Activated CD4-positive, alpha-beta T cell treated with anti-CD3 and anti-CD28 coated beads, Interleukin-2, Interleukin-6, amounts not matched to agents 100 ng/mL and 50 ng/mL, durations not matched to agents 16 hours and 8 hours (primary cell): ENCODE data around the gene ATP2A3.
"Not testable (repeated sequence)": the region's sequence is repeated elsewhere in the genome, so short reads cannot be mapped to it uniquely, and the experiment has no call there.

ENCODE experiments used
- DNase-seq: peaks from one replicate; pipeline ENCODE4 v3.0.0-alpha.2; 2020

ATP2A3 gene

DNA sequence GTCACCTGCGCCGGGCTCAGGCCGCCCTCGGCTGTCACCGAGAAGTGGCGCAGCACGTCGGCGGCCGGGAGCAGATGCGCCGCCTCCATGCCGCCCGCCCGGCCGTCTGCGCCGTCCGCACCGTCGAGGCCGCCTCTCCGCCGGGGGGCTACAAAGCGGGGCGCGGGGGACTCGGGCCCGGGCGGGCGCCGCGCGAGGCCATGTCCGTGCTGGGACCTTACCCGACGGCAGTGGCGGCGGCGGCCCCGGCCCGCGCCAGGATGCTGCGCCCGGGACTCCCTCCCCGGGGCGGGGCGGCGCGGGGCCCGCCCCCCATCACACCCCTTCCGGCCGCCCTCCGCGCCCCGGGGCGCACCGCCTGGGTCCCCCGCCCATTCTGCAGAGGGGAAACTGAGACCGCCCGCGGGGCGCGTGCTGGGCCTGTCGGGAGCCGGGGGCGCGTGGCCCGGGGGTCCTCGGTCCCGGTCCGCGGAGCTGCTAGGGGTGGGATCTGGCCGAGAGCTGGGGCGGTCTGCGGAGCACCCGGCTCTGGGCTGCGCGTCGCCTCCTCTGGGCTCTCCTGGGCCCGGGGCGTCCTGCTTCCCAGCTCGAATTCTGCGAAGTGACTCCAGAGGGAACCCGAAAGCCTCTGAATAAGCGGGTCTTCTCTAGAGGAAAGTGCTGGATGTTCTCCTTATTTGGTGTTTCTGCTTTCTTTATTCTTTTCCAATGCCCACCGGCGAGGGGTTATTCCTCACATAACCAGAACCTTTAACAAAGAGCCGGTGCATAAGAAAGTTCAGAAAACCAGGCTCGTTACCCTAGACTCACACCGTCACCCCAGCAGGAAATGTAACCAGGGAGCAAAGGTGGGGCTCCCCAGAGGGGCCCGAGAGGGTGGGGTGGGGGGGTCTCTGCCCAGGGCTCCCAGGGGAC lies at the start of gene ATP2A3:
TSS of gene ATP2A3 (minus strand) at position 235 of the 915 bp plus-strand sequence. CDS start at position 89, 146 bp downstream.
- peak; percentile 86 for DNase-seq

- no peak for DNase-seq
Measured at GRCh38 chr17:4010754-4011153, 46.5 kb upstream of the ATP2A3 start.

GRCh38 chr17:4009186-4009785 lies 45.0 kb upstream of the ATP2A3 start:
- no peak for DNase-seq

DNA sequence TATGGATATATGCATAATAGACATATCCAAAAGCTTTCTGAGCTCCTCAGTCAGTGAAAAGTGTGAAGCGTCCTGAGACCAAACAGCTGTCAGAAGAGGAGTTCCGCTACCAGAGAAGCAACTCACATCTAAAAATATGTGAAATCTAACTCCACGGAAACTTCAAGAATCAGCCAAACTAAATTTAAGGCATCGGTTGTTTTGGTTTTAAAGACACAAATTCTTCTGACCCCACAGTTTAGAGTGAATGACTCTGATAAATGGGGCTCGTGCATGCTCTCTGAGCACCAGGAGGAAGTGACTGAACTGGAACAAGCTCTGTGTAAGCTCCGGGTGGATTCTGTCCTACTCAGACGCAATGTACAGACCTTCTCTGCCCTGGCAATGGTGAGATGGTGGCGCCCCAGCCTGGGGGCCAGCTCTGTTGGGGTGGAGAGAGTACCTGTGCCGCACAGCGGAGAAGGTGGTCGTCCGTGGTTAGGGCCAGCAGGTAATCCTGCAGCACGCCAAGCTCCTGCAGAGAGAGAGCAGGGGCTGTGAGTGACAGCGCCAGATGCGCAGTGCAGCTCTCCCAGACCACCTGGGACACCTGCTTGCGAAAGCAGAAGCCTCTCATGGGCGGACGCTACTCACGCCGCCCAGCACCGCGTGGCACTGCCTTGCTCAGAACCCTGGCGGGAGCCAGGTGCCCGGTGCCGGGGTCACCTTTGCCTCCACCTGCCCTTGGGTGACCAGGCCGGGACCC lies 44.4 kb upstream of the ATP2A3 start:
- no peak for DNase-seq

DNA sequence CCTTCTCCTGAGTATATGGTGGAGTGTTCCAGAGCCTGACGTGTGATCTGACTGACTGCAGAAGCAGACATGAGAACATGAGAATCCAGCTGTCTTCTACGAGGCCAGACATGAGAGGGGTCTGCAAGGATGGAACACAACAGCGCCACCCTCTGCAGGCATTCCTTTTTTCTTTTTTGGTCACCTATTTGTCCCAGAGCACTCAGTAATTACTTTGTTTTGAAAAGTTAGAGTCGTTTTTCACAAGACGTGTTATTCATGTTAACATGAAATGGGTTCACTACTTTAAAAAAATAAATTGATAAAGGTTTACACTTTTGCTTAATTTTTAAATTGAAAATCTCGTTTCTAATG lies 43.8 kb upstream of the ATP2A3 start:
- DNase-seq: no peak

- no peak for DNase-seq
Measured at GRCh38 chr17:4007346-4008081, 43.3 kb upstream of the ATP2A3 start.

- no peak for DNase-seq
Measured at GRCh38 chr17:4006745-4007211, 42.5 kb upstream of the ATP2A3 start.

- no peak for DNase-seq
Measured at GRCh38 chr17:4006165-4006589, 41.9 kb upstream of the ATP2A3 start.

GRCh38 chr17:4005296-4006164 lies 41.3 kb upstream of the ATP2A3 start:
- no peak for DNase-seq

- peak; percentile 66 for DNase-seq
Measured at GRCh38 chr17:4004517-4005295, 40.5 kb upstream of the ATP2A3 start.

GRCh38 chr17:4003501-4004421 lies 39.5 kb upstream of the ATP2A3 start:
- DNase-seq: no peak

- DNase-seq: no peak
Measured at GRCh38 chr17:4003131-4003500, 38.9 kb upstream of the ATP2A3 start.

DNA sequence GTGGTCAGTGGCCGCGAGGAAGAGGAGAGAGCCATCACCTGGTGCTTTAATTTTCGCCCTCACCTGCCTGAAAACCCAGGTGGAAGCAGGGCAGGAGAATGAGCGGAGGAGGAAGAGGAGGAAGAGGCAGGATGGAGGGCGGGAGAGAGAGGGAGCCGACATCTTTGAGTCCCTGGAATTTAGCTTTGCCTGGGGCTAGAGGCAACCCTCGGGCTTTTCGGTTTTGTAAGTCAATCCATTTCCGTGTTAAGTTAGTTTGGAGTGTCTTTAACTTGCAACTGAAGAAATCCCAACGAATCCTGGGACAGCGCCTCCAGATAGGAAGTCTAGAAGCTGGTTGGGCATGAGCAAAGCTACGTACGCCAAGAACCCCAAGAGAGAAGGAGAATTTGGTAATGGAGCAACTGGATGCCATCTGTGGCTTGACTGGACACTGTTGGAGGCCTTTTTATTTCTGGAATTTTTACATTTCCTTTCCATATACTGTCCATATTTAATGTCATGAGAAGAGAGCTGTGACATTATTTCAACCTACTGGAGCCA lies 36.9 kb upstream of the ATP2A3 start:
- no peak for DNase-seq

GRCh38 chr17:3998436-3998835 lies 34.2 kb upstream of the ATP2A3 start:
- DNase-seq: no peak

- DNase-seq: no peak
Measured at GRCh38 chr17:3995067-3995466, 30.8 kb upstream of the ATP2A3 start.

DNA sequence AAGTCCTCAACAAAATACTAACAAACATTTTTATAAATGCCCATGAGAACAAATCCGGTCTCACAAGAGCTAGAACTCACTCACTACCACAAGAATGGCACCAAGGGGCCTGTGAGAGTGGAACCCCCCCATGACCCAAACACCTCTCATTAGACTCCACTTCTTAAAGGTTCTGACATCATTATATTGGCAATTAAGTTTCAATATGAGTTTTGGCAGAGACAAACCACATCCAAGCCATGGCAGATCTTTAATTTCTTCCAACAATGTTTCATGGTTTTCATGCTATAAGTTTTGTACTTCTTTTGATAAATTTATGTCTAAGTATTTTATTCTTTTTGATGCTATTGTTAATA lies 30.0 kb upstream of the ATP2A3 start:
- DNase-seq: no peak

DNA sequence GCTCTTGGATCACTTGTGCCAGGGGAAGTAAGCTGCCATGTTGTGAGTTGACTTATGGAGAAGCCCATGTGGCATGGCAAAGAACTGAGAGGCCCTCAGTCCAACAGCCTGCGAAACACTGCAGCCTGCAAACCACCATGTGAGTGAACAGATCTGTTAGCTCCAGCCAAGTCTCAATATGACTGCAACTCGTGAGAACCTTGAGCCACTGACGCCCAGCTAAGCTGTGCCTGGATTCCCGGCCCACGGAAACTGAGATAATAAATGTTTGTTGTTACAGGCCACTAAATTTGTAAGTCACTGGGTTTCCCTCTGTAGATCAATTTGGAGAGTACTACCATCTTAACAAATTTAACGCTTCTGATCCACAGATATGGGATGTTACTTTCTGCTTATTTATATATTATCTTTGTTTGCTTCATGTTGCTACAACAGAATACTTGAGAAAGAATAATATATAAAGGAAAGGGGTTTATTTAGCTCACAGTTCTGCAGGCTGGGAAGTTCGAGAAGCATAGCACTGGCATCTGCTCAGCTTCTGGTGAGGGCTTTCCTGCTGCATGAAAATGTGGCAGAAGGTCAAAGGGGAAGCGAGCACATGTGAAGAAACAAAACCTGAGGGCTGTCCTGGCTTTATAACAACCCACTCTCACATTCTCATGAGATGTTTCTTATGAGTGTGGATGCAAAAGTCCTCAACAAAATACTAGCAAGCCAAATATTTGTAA lies 29.4 kb upstream of the ATP2A3 start:
- DNase-seq: no peak

DNA sequence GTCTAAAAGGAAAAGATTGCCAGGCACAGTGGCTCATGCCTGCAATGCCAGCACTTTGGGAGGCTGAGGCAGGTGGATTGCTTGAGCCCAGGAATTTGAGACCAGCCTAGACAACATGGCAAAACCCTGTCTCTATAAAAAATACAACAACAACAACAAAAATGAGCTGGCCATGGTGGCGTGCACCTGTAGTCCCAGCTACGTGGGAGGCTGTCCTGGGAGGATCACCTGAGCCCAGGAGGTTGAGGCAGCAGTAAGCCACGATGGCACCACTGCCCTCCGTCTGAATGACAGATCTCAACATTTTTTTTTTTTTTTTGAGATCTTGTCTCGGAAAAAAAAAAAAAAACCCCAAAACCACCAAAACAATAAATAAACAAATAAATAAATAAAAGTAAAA lies 28.1 kb upstream of the ATP2A3 start:
- no peak for DNase-seq

DNA sequence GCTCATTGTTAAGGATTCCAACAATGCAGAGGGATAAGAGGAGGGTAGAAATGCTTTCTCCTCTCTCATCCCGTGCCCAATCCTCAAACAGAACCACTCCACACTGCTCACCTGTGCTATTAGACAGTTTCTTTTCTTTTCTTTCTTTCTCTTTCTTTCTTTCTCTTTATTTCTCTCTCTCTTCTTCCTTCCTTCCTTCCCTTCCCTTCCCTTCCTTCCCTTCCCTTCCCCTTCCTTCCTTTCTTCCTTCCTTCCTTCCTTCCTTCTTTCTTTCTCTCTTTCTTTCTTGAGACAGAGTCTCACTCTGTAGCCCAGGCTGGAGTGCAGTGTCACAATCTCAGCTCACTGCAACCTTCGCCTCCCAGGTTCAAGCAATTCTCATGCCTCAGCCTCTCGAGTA lies 27.5 kb upstream of the ATP2A3 start:
- not testable (repeated sequence) for DNase-seq
